Ramos (cell line): ENCODE measurements around the gene EEF2K.
"Not testable (repeated sequence)": the region's sequence is repeated elsewhere in the genome, so short reads cannot be mapped to it uniquely, and the experiment has no call there.

Experiments
- in situ Hi-C: fragments of 300-500 bp; cut with MboI; formaldehyde crosslinking; loops from one replicate; pipeline ENCODE4 v1.14.3; 2022; ENCODE audit warnings: low sequenced_read_pairs; ENCODE audit not compliant: unreplicated experiment

EEF2K gene

DNA sequence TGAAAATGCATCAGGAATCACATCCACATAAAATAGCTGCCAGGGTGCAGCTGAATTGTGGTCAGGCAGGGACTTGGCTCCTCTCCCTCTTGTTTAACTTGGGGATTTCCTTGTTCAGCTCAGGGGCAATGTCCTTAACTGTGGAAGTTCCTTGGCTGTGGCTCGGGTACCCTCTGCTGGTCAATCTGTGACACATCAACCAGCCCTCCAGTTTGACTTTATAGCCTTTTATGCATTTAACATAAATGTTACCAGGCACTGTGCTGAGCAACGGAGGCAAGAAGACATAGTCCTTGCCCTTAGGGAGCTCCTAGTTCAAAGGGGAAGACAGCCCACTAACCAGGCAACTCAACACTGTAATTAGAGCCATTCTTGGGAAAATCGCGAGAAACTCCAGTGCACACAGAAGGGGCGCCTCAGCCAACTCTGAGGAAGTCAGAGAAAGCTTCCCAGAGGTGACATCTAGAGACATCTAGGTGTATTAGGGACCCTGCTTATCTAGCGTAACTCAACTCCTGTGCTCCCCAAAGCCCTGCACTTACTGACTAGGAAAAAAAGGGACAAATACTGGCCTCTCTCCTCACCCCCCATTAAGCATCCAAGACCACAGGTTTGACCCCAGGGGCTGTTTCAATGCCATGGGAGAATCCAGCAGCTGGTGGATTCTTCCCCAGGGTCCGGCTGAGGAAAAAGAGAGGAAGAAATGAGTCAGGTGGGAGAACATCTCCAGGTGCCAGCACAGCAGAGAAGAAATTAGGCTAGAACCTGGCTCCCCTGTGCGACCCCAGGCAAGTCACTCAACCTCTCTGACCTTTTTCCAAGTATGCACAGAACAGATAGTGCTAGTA, 17.3 kb upstream of the EEF2K start:
- in situ Hi-C loops: loop anchor here (5.0 to 10.0 kb wide), 2 partner anchors 94 to 187 kb away; partner anchors contain the start of genes PDZD9 and VWA3A

DNA sequence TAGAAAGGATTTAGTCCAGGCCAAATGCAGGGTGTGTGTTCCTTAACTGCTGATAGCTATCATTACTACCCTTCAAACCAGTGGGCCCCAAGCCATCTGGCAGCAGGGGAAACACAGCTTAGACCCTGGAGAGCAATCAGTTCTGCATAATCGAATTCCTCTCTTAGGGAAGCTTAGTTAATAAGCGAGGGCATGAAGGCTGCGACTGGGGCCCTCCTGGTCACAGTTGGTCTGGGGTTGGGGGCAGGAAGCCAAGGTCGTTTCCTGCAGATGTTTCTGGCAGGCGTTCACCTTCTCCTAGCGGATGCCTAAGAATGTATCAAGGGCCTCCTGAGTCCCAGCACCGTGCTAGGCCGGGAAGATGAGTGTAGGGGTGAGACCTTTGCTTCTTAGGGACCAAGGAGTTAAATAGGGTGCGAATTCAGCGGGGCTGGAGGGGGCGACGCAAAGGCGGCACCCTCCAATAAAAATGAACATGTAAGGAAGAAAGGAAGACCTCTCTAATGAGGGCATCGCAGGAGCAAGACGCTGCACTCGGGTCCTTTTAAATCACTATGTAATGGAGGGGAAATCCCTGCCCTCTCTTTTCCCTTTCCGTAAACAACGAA, 16.5 kb upstream of the EEF2K start:
- in situ Hi-C loops: loop anchor here (5.0 to 10.0 kb wide), 2 partner anchors 95 to 187 kb away; partner anchors contain the start of genes PDZD9 and VWA3A

DNA sequence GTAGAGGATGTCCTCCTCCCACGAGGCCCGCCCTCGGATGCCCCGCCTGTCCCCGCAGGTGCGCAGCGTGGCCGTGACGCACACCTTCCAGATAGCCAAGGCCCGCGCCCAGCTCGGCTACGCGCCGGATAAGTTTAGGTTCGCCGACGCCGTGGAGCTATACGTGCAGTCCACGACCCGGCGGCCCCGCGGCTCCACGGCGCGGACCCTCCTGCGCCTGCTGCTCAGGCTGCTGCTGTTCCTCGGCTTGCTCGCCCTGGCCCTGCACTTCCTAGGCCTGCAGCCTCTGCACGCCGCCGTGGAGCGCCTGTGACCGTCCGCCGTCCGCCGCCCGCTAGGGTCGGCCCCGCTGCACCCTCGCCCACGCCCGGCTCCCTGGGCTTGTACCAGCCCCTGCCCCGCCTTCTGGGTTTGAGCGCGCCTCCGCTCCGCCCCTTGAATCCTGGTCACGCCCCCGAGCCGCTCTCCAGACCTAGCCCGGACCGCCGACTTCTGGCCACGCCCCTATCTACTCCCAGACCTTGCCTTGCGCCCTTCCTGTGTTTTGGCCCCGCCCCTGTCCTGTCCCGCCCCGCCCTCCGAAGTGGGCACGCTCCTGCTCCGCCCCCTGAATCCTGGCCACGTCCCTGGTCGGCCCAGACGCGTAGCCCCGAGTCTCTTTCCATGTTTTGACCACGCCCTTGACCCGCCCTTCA, 15.8 kb upstream of the EEF2K start:
- in situ Hi-C loops: no loop called here

DNA sequence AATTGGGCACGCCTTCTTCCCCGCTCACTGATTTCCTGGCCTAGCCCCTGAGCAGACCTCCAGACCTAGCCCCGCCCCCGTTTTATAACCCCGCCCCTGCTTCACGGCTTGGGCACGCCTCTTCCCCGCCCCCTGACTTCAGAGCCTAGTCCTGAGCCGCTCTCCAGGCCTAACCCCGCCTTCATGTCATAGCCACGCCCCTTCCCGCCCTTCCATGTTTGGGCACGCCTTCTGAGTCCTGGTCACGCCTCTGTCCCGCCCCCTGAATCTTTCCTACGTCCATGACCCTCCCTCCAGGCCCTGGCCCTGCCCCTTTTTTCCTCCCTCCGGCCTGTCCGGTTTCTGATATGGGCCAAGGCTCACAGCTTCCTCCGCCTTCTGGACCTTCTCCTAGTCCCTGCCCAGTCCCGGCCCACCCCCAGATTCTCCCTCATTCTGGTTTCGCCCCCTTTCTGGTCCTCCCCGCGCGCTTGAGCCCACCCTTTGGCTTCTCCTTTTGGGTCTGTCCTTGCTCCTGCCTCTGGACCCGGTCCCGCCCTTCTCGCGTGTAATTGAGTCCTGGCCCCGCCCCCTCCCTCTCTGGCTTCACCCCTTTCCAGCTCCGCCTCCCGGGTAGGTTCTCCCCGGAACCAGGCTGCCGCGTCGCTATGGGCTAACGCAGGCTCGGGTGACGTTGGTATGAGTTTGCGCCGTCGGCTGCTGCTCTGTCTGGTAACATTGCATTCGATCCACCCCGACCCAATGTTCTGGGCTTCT, 15.1 kb upstream of the EEF2K start:
- in situ Hi-C loops: no loop called here

DNA sequence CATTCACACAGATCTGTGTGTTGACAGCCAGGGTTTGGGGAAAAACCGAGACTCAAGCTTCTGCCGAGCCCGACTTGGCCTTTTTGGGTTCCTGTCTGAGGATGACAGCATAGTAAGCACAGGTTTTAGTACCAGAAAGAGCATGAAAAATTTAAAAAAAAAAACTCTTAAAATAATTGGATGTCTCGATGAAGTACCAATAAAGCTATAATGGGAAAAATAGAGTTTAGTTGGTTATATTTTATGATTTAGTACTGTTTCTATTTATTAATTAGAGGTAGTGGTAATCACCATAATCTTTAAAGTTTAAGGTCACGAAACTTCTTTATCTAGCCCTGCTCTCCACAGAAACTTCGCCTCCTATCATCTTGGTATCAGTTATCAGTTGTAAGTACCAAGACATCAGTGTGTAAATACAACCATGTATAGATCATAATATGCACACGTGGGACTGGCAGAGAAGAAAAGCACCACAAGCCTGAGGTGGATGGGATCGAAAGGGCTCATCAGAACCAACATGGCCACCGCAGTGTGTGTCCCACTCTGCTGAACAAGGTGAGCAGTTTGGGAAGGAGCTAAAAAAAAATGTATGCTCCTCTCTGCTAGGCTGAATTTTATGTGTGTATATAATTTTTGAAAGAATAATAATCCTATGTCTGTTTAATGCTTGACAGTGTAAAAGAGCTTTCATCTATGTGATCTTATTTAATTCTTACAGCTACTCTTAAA, 14.4 kb upstream of the EEF2K start:
- in situ Hi-C loops: no loop called here

DNA sequence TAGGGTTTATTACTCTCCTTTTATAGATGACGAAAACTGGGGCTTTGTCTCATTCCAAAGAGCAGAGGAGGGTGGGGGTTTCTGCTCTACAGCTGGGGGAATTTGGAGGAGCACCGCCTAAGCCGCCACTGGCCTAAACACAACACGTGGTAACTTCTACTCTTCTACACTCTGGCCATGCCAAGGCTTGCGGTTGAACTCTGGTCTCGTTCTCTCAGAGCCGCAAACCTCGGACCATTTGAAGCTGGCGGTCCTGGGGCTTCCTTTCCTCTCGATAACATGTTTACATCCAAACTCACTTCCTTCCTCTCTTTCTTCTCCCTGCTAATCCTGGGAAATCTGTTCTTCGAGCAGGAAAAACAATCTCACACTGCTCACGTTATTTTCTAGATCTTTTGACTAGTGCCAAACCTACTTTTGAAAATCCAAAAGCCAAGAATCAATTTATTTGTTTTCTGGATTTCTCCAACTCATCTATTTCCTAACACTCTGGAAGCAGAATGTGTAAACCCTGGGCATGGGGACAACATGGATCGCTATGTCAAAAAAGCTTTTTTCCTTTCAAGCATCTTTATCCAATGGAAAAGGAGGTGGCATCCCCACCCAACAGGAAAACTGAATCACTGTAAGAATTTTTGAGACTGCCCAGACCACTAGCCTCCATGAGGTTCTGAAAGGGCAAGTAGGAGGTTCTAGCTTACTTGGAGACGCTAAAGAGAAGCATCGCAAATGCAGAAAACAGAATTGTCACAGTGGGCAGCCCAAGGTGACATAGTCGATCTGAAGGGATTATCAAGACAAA, 13.6 kb upstream of the EEF2K start:
- in situ Hi-C loops: no loop called here

DNA sequence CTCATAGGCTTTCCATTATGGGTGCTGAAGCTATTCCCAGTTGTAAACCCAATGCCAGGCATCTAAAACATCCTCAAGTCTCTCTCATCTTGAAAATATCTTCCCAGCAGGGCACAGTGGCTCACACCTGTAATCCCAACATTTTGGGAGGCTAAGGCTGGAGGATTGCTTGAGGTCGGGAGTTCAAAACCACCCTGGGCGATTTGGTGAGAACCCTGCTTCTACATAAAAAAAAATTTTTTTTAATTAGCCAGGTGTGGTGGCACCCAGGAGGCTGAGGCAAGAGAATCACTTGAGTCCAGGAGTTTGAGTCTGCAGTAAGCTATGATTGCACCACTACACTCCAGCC, 13.0 kb upstream of the EEF2K start:
- in situ Hi-C loops: no loop called here

DNA sequence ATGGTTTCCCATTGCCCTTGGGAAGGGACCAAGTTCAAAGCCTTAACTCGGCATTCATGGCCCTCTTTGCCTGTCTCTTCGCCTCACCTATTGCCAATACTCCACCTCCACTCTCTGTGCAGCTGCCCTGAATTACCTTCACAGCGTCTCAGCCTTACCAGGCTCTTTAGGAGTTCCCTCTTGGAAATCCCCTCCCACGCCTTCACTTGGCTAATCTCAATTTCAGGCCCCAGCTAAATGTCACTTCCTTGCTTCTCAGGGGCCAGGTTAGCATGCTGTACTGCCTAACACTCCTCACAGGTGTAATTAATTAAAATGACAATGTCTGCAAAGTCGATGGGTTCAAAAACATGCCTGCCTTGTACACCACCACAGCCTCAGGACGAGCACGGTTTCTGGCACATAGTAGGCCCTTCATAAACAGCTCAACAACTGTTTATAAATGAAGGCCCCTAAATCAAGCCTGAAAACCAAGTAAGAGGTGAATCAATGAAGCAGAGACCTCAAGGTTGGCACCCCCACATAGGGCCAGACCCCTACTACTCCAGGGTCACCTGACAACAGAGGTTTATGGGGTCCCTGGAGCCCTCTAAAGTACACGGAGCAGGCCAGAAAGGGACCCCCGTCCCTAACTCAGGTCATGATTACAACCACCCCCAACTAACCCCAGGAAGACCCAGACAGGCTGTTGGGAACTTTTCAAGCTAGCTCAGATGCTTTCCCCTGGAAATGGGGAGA, 11.2 kb upstream of the EEF2K start:
- in situ Hi-C loops: no loop called here

DNA sequence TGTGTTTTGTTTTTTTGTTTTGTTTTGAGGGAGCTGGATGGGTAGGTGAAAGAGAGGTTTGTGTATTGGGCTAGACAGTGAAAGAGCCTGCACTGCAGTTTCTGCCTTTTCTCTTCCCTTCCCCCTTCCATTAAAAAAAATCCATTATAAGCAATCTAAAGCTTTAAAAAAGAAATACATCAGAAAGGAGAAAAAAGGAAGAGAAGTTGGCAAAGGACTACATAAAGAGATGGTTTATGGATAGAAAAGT, 10.7 kb upstream of the EEF2K start:
- in situ Hi-C loops: no loop called here

DNA sequence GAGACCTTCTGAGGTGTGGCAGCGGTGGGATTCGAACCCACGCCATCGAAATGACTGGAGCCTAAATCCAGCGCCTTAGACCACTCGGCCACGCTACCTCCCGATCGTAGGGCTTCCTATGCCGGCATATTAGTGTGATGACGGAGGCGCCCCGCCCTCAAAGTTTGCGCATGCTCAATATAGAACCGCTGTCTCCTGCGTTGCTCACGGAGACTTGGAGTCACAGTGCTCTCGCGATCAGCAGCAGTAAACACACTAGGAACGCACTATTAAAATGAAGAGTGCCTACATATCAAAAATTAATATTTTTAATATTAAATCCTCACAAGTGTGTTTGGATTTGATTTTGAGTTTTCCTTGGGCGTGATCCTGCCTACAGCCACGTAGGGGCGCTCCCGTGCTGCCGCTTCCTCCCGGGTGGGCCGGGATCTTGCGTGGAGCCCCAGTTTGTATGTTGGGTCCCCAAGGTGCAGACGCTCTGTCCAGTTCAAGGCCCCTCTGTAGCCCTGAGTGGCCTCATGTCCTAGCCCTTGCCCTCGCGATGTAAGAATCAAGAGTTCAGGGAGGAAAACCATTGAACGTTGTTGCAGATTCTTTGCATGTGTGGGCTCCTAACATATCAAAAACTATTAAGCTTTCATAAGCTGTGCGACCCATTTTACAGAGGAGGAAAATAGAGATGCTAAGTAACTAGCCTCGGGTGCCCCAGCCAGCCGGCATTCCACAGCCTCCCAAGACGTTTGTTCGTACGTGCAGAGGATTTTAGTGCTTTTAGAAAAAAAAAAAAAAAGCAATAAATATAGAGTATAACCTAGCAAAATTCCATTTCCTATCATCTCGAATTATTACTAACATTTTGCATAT, 10.2 kb upstream of the EEF2K start:
- in situ Hi-C loops: no loop called here

DNA sequence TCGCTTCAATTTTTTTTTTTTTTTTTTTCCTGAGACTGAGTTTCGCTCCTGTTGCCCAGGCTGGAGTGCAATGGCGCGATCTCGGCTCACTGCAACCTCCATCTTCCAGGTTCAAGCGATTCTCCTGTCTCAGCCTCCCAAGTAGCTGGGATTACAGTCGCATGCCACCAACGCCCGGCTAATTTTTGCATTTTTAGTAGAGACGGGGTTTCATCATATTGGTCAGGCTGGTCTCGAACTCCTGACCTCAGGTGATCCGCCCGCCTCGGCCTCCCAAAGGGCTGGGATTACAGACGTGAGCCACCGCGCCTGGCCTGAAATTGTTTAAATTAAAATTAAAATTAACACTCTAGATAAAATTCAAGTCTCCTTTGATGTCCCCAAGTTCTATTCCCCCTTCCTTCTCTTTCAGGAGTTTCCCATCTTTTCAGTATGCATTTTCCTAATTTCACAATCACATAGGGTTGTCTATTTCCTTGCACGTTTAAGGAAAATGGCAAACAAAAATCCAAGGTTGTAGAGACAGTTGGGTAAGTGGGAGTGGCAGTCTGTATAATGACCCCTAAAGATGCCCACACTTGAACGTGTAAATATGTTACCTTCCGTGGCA, 9.4 kb upstream of the EEF2K start:
- in situ Hi-C loops: not testable (repeated sequence)

DNA sequence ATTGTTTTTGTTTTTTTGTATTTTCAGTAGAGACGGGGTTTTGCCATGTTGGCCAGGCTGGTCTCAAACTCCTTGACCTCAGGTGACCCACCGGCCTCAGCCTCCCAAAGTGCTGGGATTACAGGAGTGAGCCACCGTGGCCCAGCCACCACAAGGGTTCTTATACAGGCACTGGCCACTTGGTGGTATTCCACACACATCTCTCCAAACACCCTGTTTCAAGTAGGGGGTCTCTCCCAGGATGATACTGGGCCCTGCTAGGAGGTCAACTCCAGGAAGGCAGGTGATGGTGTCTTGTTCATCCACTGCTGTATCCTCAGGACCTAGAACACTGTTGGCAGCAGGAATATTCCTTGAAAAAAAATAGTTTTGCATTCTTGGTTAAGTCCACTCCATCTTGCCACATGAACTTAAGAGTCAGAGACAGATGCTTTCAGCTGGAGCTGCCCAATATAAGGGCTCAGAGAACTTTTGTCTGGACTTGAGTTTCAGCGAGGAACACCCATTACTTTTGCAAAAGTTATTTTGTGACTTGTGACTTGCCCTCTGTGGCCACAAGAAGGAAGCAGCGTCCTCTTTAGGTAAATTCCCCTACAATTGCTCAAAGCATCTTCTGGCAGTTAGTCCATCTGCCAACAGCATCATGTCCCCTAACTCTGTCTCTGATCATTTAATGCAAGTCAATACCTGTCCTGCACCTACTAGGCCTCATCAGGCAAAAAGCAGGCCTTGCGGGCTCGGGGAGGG, 7.4 kb upstream of the EEF2K start:
- in situ Hi-C loops: no loop called here

DNA sequence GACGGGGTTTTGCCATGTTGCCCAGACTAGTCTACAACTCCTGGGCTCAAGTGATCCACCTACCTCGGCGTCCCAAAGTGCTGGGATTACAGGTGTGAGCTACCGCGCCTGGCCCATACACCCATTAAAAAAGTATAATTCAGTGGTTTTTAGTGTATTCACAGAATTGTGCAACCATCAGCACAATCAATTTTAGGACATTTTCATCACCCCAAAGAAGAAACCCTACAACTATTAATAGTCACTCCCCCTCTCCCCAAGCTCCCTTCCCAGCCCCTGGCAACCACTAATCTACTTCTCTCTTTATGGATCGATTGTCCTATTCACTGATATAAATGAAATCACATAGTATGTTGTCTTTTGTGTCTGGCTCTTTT, 3.8 kb upstream of the EEF2K start:
- in situ Hi-C loops: loop anchor here (5.0 kb wide), 1 partner anchor 95 kb away; the partner anchor contains the start of gene POLR3E

DNA sequence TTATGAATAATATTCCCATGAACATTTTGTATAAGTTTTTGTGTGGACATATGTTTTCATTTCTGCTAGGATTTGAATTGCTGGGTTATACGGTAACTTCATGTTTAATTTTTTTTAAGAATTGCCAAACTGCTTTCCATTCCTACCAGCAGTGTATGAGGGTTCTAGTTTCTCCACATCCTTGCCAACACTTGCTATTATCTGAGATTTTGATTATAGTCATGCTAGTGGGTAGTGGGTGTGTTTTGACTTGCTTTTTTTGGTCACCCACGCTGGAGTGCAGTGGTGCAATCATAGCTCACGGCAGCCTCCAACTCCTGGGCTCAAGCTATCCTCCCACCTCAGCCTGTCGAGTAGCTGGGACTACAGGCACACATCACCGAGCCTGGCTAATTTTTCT, 3.0 kb upstream of the EEF2K start:
- in situ Hi-C loops: loop anchor here (5.0 kb wide), 1 partner anchor 94 kb away; the partner anchor contains the start of gene POLR3E

DNA sequence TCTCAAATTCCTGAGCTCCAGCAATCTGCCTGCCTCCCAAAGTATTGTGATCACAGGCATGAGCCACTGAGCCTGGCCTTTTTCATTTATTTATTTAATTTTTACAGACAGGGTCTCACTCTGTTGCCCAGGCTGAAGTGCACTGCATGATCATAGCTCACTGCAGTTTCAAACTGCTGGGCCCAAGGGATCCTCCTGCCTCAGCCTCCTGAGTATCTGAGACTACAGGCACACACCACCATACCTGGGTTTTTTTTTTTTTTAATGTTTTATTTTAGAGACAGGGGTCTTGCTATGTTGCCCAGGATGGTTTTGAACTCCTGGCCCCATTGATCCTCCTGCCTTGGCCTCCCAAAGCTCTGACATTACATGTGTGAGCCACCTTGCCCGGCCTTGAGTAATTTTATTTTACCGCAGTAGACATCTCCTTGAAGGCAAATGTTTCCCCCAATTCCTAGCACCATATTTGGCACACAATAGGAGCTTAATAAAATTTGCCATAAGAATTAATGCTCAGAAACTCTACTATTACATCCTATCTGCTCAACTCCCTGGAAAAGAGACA, 1.9 kb upstream of the EEF2K start:
- in situ Hi-C loops: loop anchor here (5.0 kb wide), 1 partner anchor 93 kb away; the partner anchor contains the start of gene POLR3E

DNA sequence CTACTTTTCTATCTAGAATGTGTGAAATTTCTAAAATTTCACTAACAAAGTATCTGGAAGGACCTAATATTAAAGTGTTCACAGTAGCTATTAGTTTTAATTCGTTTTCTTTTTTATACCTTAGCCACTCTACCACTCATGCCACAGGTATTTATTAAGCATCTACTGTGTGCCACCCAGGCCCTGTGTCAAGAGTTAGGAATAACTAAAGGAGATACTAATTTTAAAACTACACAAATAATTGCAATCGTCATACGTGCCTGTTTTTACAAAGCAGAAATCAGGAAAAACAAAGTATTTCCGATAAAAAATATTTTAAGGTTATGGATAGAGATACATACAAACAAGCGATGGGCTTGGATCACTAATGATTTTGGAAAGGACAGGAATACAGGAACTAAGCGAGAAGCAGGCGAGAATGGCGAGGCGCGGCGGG, 483 bp upstream of the EEF2K start:
- in situ Hi-C loops: no loop called here
